NOMO-1 treated with DMSO at 0.1 percent for 48 hours (cell line): ENCODE results near the gene SLC6A4.
"Not testable (repeated sequence)": the region's sequence is repeated elsewhere in the genome, so short reads cannot be mapped to it uniquely, and the experiment has no call there.

Experiments
- DNase-seq: peaks from one replicate; lab custom pipeline; 2025; ENCODE audit not compliant: unreplicated experiment; lab: John Stamatoyannopoulos, UW

The SLC6A4 gene

DNA sequence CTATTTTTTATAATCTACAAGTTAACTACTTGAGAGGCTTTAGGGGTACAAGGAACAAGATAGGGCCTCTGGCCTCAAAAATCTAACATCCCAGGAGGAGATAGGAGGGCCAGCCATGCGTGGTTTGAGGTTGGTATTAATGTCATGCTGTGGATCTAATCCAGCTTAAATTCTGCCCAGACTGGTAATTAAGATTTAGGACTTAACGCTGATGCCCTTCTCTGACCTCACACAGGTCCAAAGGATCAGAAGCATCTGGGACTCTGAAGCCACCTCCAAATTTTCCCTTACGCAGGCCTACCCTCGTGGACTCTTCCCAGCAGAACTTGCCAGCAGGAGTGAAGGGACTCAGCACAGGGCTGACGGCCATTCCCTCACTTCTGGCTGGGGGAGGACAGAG lies 15.1 kb downstream of the SLC6A4 start:
- no peak for DNase-seq

DNA sequence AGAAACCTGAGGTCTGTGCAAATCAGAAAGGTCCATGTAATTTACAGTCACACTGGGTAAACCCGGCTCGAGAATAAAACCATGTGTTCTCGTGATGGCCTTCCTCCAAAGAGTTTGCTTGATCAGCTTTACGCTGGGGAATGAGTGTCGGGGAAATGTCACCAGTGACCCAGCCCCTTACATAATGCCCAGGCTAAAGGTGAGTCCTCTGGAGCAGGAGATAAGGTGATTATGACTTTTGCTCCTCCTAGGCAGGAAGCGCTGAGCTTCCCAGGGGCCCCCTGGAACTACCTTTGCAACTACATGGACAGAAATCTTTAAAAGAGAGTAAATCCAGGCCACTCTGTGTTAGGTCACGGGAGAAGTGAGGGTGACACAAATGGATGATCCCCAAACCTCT lies 15.7 kb downstream of the SLC6A4 start:
- DNase-seq: no peak

DNA sequence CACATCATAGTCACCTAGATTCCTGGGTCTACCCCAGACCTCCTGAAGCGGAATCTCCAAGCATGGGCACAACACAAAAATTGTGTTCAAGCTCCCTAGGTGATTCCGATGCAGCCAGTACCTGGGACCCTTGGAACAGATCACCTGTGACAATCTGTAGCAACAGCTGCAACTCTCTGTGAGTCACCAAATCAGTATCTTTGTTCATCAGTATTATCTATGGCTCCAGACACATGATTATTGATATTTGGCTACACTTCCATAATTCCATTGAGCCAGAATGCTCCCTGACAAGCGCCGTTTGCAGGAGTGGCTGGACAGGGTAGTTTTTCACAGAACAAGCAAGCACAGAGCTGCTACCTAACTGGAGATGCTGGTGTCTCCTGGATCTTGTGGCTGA lies 16.2 kb downstream of the SLC6A4 start:
- DNase-seq: no peak

DNA sequence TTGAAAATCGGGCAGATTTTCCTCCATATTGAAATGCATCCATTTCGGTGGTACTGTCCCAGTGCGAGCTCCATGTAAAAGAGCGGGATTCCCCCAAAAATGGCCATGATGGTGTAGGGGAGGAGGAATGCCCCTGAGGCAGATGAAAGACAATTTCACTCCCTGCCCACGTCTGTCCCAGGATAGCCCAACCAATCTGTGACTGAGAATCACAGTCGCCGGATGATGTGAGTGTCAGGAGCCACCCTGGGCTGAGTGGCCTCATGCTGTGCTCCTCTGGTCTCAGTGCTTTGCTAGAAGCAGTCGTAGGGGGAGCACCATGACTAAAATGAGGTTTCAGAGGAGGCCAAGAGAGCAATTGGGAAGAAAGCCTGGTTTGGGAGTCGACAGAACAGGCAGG lies 16.7 kb downstream of the SLC6A4 start:
- DNase-seq: no peak

DNA sequence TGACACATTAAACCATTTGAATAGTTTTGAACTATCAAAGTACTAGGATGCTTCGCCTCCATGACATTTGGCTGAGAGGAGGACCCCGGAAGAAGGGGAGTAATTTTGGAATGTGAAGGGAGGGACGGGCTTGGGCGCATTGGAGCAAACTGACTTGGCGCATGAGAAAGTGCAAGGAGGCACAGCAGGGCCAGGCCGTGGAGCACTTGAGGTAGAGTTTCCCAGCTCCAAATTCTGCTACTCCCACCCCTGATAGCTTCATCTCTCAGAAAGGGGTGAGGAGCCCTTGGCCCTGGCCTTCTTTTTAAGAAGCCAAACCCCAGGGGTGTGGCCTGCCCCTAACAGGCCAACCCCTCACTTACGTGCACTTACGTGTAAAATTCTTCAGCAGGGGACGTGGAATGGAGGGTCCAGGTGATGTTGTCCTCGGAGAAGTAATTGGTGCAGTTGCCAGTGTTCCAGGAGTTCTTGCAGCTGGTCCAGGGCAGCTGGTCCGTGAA lies 17.7 kb downstream of the SLC6A4 start:
- no peak for DNase-seq

DNA sequence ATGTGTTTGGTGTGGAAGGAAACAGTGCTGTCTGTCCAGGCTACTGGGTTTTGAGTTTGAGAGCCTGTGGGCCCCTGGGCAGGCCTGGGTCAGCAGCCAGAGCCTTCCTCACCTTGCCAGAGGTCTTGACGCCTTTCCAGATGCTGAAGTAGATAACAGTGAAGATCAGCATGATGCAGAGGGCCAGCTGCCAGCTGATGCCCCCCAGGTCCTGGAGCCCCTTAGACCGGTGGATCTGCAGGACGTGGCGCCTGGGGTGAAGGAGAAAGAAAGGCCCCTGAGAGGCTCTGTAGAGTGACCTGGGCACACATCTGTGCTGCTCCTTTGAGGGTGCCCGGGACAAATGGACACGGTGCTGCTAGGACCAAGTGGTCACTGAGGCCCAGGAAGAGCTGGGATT lies 18.4 kb downstream of the SLC6A4 start:
- DNase-seq: no peak

DNA sequence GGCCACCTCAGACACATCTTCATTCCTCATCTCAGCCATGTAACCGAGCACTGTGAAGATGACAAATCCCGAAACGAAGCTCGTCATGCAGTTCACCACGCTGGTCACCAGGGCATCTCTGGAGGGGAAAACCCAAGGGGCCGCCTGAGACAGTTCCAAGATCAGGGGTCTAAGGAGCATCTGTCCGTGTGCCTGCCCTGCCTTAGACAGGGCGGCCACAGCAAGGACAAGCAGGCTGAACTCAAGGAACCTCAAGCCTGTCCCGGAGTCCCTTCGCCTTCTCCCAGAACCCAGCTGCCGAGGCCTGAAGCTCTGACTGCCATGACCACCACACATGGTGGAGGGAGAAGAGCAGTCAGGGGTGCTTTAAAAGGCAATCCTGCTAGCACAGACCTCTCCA lies 22.7 kb downstream of the SLC6A4 start:
- DNase-seq: no peak

DNA sequence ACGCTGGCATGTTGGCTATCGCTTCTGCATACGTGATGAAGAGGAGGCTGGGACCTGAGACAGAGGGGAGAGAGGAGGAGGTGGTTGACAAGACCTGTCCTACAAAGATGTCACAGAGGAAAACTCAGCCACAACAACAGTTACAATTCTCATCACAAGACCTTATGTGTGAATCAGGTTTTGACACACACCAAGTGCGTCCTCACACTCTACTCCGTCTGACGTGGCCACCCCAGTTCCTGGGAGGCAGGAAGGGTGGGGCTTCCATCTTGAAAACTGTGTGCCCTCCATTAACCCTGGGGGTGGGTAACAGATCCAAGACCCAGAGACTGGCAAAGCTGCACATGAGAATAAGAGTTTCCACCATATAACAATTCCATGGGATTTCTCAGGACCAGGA lies 24.1 kb downstream of the SLC6A4 start:
- no peak for DNase-seq

DNA sequence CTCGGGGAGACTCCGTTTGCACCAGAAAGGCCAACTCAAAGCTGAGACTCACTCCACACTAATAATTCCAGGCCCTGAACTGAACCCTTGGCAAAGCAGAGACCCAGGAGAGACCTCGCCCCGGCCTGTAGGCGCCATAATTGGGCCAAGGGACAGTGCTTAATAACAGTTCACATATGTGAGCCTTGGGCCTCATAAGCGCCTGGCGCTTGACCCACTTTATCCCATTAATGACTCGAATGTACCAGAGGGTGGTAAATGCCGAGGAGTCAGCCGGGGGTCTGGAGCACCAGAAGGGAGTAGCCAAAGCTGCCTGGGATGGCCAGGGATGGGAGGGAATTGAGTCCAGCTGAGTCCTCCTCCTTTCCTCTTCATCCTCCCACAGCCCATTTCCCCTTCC lies 24.6 kb downstream of the SLC6A4 start:
- no peak for DNase-seq

DNA sequence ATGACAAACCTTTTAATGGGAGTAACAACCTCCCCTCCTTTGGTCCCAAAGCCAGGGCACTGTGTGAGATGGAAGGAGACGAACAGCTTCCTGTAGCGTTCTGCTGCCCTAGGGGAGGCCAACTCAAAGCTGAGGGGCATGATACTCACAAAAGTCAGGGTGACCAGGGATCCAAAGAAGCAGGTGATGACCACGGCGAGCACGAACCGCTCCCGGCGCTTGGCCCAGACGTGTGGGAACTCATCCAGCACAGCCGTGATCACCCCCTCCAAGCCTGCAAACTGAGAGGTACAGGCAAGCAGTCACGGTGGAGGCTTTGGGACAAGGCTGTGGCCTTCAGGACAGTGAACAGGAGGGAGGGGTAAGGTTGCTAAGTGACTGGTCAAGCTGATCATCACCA lies 25.1 kb downstream of the SLC6A4 start:
- DNase-seq: no peak

DNA sequence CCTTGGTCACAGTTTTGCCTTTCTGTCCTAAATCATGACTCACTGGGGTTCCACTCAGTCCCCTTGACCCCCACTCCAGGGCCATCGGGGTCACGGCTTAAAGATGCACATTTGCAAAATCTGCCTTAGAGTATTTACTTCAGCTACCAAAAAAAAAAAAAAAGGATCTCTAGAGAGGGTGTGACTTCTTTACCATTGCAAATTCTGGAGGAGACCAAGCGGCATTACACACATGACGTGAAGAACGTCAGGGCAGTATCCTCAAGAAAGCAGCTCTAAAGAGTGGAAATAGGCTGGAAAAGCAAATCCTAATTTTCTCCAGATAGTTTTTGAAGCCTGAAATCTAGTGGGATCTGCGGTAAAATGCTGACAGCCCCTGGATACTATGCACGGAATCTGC lies 25.6 kb downstream of the SLC6A4 start:
- no peak for DNase-seq

DNA sequence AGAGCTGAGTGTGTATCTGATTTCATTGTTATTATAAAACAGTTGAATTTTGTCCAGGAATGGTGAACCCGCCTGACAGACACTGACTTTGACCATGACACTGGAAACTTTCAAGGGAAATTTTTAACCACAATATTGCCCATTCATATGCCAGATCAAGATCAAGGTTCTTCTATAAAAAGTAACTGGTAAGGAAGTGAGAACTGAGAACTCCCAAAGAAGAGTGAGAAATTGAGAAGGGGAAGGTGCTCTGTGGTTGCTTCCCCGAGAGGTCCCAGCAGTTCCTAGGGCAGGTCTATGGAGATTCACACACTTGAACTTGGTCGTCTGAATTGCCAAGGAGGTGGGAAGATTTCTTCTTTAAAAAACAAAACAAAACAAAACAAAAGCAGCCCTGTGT lies 27.3 kb downstream of the SLC6A4 start:
- peak; percentile 29 for DNase-seq

DNA sequence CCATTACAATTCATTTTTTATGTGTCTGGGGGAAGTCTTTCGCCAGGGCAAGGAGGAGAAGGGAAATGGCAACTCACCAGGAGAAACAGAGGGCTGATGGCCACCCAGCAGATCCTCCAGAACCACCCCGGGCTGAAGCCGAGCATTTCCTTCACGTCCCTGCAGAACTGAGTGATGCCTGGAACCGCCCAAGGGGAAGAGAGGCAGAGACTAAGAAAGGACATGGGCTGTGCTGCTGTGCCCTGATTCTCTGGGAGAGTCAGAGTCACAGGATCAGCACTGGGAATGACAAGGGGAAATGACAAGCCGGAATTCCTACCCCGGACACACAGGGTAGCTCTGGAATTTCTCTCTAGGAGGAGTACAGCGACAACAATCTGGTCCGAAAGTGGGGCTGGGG lies 27.8 kb downstream of the SLC6A4 start:
- no peak for DNase-seq

DNA sequence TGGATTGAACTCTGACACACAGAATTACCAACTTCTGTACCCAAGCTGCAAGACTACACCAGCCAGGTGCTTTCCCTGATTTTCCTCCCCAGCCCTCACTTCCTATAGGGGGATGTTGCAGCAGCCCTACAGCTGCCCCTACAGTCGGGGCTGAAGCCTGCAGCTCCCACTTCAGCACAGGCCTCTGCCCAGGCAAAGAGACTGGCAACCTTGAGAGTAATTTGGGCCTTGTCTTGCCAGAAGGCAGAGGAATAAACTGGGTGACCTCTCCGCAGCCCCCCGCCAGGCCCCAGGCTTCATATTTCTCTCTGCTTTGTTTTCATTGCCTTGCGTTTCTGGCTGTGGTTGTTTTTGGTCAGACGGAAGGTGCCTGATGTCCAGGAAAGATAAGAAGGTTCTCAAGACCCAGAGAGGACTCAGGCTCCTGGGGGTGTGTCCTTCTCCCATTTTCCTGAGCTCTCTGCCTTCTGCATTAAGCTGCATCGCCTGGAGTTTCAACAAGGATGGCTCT lies 32.0 kb downstream of the SLC6A4 start:
- DNase-seq: no peak

DNA sequence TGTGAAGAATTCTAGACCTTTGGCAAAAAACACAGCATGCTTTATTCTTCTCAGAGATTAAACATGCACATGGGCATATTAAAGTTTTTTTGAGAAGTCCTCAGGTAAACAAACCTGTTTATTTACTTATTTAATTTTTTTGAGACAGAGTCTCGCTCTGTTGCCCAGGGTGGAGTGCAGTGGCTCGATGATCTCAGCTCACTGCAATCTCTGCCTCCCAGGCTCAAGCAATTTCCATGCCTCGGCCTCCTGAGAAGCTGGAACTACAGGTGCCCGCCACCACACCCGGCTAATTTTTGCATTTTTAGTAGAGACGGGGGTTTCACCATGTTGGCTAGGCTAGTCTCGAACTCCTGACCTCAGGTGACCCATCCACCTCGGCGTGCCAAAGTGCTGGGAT lies 34.8 kb downstream of the SLC6A4 start:
- DNase-seq: not testable (repeated sequence)

DNA sequence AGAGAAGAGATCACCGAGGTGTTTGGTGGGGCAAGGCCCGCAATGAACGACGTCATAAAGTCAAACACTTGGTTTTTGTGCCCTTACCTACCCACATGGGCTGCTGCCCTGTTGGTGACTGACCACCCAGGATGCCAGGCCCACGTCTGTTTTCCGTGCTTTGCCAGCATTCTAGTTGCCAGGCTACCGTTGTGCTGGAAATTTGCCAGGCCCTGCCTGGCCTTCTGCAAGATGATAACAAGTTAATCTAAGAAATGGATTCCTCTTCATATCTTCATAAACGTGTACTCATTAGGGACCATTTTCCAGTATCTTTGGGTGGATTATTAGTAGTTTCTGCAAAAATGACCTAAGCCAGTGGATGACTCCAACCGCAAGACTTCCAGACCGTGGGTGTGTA lies 35.4 kb downstream of the SLC6A4 start:
- DNase-seq: no peak

DNA sequence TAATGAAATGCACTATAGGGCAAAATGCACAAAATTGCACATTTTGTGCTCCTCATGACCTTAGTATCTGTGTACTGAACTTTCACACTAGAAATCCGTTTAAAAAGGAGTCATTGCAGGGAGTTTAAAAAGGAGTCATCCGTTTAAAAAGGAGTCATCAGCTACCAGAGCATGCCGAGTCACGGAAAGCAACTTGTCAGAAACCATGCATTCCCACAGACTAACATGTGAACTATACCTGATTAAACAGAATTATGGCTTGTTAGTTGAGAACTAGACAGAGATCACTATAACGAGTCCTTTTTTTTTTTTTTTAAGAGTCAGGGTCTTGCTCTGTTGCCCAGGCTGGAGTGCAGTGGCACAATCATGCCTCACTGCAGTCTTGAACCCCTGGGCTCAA lies 35.9 kb downstream of the SLC6A4 start:
- no peak for DNase-seq

DNA sequence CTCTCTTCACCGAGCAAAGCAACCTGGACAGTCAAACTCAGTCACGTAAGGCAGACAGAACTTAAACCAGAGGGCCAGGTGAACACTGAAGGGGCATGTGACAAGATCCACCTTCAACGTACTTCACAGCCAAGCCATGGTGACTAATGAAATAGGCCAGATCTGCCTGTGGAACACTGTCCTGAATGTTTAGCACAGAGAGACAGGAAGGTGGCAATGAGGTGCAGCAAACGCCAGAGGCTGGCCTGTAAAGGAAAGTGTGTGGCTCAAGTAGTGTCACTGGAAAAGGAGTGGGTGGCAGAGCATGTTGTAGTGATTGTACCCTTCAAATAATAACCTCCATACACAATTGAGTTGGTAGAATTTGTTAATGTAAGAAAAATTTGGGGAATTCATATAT lies 38.1 kb downstream of the SLC6A4 start:
- DNase-seq: no peak

DNA sequence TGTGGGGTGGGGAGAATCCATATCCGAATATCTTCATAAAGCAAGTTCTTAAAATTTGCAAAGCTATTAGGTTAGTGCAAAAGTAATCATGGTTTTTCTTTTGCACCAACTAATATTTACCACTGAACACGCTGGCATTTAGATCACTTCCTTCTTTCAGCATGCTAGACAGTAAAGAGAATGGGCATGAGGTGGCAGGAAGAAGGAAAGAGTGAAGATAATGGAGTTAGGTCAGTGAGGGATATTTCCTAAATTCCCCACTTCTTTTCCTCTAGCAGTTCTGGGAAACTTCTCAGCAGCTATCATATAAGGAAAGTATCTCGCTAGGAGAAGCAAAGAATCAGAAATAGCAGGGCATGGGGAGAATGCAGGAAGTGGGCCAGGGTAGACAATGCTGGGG lies 39.0 kb downstream of the SLC6A4 start:
- no peak for DNase-seq

DNA sequence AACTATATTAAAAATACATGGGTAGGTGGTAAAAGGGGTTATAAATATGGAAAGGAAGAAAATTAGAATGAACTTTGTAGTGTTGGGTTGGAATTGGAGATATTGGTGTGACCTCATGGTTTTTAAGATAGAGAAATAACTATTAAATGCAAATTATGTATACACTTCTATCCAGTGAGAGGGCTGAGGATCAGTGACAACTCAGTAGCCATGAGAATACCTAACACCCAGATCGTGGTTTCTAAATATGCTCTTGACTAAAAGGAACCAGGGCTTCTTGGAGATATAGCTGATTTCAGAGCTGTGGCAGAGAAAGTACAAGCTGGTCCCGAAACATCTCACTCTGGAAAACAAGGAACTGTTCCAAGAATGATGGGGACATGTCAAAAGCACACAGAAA lies 44.4 kb downstream of the SLC6A4 start:
- DNase-seq: no peak

DNA sequence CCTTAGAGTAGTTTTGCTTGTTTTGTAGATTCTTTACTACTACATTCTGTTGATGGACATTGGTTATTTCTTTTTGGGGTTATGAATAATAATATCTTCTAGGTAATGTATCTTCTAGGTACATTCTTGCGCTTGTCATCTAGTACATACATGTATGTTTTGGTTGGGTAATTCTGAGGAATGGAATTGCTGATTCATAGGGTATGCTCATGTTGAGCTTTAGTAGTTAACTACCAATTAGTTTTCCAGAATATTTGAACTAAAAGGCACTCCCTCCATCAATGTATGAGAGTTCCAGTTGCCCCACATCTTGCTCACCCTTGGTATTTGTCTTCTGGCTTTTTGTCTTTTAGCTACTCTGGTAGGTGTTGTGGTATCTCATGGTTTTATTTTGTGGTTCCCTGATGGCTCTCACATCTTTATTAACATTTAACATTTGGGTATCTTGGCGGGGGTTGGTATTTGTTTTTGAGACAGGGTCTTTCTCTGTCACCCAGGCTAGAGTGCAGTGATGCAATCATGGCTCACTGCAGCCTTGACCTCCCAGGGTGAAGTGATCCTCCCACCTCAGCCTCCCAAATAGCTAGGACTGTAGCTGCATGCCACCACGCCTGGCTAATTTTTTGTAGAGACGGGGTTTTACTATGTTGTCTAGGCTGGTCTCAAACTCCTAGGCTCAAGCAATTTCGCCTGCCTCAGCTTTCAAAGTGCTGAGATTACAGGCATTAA lies 47.1 kb downstream of the SLC6A4 start:
- no peak for DNase-seq

DNA sequence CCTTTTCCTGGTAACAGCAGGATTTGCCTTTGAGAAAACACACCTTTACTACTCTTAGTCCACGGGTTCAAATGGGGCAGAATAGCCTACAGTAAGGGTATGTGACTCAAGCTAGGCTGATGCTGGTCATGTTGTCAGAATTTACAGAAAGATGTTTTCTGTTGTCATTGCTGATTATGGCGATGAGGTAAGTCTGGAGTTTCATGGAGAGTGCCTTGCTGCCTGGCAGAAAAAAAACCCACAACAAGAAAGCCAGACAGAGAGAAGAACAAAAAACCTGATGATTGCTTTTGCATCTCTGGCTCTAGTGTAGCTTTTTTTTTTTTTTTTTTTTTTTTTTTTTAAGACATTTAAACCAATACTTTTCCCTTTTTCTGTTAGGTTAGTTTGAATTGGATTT lies 47.9 kb downstream of the SLC6A4 start:
- no peak for DNase-seq

DNA sequence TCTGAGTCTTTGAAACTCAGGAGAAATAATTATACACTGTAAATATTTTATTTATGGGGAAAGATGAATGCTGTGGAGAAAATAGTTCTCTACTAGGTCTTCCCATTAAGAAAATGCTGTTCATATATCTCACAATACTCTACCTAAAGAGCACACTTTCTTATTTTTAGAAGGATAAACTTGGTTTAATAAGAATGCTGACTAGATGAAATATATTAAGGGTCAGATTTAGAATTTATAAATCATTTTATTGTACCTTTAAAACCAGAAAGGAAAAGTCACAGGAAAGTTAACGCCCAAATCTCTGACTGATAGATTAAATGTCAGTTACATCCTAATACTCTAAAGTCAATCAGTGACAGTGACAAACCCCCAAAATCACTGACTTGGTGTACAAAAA lies 48.7 kb downstream of the SLC6A4 start:
- no peak for DNase-seq
